Mucosa of stomach (tissue), 1 donor: ENCODE measurements around the gene ATG16L1.

Experiments
- H3K27me3 ChIP-seq: one replicate; pipeline ENCODE4 v1.7.0; 2013; ENCODE audit warnings: mild to moderate bottlenecking, low read length; ENCODE audit not compliant: control insufficient read depth, insufficient read depth
- H3K36me3 ChIP-seq: one replicate; pipeline ENCODE4 v1.7.0; 2013; ENCODE audit warnings: low read length; ENCODE audit not compliant: control insufficient read depth, insufficient read depth
- H3K4me1 ChIP-seq: one replicate; pipeline ENCODE4 v1.7.0; 2013; ENCODE audit warnings: mild to moderate bottlenecking, low read length; ENCODE audit not compliant: control insufficient read depth, insufficient read depth
- H3K4me3 ChIP-seq: one replicate; pipeline ENCODE4 v1.7.0; 2013; ENCODE audit warnings: low read length
- H3K9ac ChIP-seq: one replicate; pipeline ENCODE4 v1.7.0; 2013; ENCODE audit warnings: mild to moderate bottlenecking, low read length, moderate library complexity
- H3K9me3 ChIP-seq: one replicate; pipeline ENCODE4 v1.7.0; 2013; ENCODE audit warnings: mild to moderate bottlenecking, low read length, moderate library complexity; ENCODE audit not compliant: control insufficient read depth
- donor health status: Pancreatic carcinoma.

Gene ATG16L1

DNA sequence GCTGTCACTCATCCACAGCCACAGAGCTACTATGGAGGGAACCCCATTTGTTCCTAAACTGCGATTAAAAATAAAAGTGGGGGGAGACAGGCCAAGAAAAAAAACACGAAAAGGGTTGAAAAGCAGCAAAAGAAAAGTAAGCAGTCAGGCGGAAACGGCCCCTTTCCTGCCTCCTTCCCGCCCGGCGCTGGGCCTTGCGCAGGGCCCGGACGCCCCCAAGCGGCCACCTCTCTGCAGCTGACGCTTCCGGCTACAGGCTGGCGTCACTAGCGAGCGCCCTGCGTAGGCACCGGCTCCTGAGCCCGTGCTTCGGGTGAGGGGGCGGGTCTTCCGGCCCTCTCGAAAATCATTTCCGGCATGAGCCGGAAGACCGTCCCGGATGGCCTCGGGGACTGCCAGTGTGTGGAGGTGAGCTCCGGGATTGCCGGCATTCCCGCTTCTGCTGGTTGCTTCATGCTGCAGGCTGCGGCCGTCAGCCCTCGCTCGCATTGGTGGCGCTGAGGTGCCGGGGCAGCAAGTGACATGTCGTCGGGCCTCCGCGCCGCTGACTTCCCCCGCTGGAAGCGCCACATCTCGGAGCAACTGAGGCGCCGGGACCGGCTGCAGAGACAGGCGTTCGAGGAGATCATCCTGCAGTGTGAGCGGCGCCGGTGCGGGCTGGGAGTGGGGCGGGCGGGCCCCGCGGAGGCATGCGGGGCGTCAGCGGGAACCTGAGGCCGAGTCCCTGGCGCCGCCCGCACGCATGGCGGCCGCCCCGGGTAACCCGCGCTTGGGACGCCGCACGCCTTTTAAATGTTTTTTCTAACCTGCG, at the start of gene ATG16L1:
Gene ATG16L1 (plus strand): TSS at position 368 of the 811 bp plus-strand sequence. CDS start 155 bp downstream, at position 523.
- H3K36me3 ChIP-seq: no peaks in the 10 kb centered on the region
- H3K4me1 ChIP-seq: peaks cover 7% of the 10 kb centered on the region
- H3K9ac ChIP-seq: peak within 1 kb of the TSS; percentile 75
- no peaks in the 10 kb centered on the region for H3K9me3 ChIP-seq
- H3K4me3 ChIP-seq: peak within 1 kb of the TSS; percentile 62
- no peaks in the 10 kb centered on the region for H3K27me3 ChIP-seq

DNA sequence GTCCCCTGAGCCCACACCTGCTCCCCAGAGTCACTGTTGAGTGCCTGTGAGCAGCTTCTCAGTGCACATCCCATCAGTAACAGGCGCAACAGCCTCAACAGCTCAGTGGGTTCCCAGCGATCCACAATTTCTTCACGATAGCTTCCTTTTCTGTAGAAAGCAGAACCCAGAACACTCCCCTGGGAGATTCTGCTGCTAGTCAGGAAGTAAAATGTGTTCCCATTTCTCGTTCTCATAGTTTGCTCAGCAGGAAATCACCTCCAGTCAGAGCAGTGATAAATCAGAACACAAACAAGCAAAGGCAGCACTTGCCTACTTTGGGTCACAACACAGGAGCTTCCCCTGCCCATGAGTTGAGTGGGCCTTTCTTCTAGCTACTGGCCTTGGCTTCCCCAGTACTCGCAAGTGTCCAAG, 48.9 kb upstream of the ATG16L1 start:
- Histone ChIP-seq H3K9me3 (no peaks in the 10 kb centered on the region), H3K36me3 (no peaks in the 10 kb centered on the region), H3K27me3 (no peaks in the 10 kb centered on the region), H3K4me1 (no peaks in the 10 kb centered on the region), H3K9ac (no peak overlapping the region), H3K4me3 (no peak overlapping the region)

DNA sequence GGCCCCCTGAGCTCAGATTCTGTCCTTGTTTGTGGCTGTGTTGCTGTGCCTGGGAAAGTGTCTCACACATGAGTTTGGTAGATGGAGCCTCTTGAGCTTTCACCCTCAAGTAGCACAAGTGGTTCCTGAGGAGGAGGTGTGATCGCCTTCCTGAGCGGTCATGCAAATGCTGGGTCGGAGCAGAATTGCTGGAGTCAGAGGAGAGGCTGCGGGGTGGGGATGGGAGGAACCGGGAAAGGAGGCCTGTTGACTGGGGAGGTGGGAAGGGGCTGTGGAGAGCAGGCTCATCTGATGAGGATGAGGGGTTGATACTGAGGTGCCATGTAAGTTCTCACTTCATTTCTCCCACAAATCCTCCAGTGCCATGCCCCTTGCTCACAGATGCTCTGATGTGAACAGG, 48.4 kb upstream of the ATG16L1 start:
- Histone ChIP-seq H3K36me3 (no peaks in the 10 kb centered on the region), H3K9me3 (no peaks in the 10 kb centered on the region), H3K4me1 (no peaks in the 10 kb centered on the region)

DNA sequence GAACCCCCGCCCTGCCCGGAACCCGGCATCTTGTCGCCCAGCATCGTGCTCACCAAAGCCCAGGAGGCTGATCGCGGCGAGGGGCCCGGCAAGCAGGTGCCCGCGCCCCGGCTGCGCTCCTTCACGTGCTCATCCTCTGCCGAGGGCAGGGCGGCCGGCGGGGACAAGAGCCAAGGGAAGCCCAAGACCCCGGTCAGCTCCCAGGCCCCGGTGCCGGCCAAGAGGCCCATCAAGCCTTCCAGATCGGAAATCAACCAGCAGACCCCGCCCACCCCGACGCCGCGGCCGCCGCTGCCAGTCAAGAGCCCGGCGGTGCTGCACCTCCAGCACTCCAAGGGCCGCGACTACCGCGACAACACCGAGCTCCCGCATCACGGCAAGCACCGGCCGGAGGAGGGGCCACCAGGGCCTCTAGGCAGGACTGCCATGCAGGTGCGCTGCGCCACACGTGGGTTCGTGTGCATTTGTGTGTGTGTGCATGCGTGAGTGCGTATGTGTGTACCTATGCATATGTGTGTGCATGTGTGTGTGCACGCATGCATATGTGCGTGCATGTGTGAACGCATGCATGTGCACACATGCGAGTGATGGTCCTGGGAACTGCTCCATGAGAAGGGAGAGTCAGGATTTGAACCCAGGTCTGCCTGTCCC, 47.1 kb upstream of the ATG16L1 start:
- Histone ChIP-seq H3K4me1 (no peaks in the 10 kb centered on the region), H3K9ac (no peak overlapping the region), H3K36me3 (no peaks in the 10 kb centered on the region), H3K27me3 (no peaks in the 10 kb centered on the region), H3K9me3 (no peaks in the 10 kb centered on the region), H3K4me3 (no peak overlapping the region)

More for the DNA sequence above, 48.4 kb upstream of the ATG16L1 start:
- Histone ChIP-seq H3K4me3 (no peak overlapping the region), H3K9ac (no peak overlapping the region), H3K27me3 (no peaks in the 10 kb centered on the region)

DNA sequence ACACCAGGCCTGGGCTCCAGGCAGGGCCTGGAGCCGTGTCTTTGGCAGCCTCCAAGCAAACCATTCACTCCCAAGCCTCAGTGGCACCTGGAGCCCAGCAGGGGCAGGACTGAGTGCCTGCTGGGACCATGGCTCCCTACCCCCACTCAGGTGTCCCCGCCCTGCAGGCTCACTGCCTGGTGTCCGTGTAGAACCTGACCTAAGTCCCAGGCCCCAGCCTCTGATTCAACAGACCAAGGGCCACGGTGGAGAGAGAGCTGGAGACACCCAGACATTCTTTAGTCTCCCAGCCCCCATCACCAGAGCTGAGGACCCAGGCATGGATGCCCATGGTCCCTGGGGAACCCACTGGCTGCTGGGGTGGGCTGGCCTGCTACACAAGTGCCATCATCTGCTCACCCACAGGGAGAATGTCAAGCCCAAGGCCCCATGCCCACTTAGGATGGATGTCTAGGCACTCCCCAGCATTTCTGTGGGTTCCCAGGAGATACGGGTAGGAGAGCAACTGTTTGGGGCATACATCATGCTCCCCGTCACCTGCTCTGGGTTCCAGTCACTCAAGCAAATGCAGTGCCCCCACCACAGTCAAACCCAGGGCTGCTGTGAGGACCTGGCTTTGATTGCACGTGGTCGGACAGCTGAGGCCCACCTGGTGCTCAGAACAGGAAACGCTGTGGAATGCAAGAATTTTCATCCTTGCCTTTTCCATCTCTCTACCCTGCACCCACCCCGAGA, 42.9 kb upstream of the ATG16L1 start:
- H3K4me1 ChIP-seq: peaks cover 13% of the 10 kb centered on the region
- no peak overlapping the region for H3K4me3 ChIP-seq
- no peak overlapping the region for H3K9ac ChIP-seq
- no peaks in the 10 kb centered on the region for H3K27me3 ChIP-seq
- no peaks in the 10 kb centered on the region for H3K36me3 ChIP-seq
- no peaks in the 10 kb centered on the region for H3K9me3 ChIP-seq

DNA sequence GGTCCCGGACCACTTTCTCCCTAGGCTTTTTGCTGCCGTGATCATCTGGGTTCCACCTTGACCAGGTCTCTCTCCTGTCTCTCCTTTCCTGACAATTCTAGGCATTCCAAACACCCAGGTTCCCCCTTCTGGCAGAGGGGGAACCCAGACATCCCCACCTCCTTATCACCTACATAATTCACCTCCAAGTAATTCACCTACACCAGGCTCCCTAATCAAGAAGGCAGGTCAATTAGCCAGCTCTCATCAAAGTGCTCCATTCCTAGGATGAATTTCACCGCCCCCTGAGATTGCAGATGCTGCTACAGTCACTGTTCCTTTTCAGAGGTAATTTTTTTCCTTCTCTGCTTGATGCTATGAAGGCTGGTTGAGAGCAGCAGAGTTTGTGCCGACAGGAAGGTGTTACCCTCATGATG, 42.3 kb upstream of the ATG16L1 start:
- no peaks in the 10 kb centered on the region for H3K36me3 ChIP-seq
- no peaks in the 10 kb centered on the region for H3K27me3 ChIP-seq
- no peak overlapping the region for H3K9ac ChIP-seq
- H3K9me3 ChIP-seq: no peaks in the 10 kb centered on the region
- no peak overlapping the region for H3K4me3 ChIP-seq
- H3K4me1 ChIP-seq: peaks cover 13% of the 10 kb centered on the region

DNA sequence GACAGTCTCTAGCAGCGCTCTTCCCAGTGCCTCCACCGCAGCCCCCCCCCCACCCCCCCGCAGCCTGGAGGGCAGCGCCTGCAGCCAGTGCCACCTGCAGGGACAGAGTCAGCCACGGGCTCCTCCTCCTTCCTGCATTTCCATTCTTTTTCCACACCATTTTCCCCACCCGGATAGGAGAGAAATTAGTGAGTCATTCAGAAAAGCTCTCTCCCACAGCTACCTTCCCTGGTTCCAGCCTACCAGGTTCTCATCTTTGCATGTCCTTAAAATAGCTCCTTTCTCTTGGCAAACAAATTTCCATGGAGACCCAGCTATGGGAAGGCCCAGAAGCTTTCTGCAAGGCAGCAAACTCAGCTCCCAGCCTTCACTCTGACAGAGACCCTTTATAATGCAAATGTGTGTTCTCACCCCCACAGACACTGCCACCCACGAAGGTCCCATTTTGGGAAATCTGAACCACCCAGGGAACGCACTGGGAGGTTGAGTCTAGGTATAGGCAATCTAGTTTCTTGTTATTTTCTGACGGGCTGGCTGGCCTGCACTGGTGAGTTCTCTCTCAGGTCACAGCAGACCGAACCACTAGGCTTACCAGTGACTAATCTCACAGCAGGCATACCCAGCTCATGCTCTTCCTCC, 41.8 kb upstream of the ATG16L1 start:
- Histone ChIP-seq H3K27me3 (no peaks in the 10 kb centered on the region), H3K9ac (no peak overlapping the region), H3K9me3 (no peaks in the 10 kb centered on the region), H3K4me3 (no peak overlapping the region), H3K36me3 (no peaks in the 10 kb centered on the region), H3K4me1 (peaks cover 13% of the 10 kb centered on the region)

DNA sequence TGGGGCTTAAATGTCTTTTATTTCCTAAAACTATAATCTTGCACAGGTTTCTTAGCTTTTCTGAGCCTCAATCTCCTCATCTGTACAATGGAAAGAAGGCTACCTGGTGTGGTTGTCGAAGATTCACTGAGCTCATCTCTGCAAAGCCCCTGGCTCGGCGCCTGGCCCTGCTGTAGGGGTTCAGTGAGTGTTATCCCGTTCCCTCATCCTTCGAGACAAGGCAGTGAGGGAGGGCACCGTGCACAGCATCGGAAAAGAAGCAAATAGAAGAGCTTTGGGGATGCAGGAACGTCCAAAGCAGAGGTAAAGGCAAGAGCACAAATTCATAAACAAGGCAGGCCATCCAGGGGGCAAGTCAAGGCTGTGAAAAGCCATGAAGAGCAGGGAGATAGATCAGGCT, 41.2 kb upstream of the ATG16L1 start:
- H3K4me3 ChIP-seq: no peak overlapping the region
- H3K27me3 ChIP-seq: no peaks in the 10 kb centered on the region
- H3K4me1 ChIP-seq: peaks cover 13% of the 10 kb centered on the region
- no peaks in the 10 kb centered on the region for H3K9me3 ChIP-seq
- no peaks in the 10 kb centered on the region for H3K36me3 ChIP-seq
- no peak overlapping the region for H3K9ac ChIP-seq

DNA sequence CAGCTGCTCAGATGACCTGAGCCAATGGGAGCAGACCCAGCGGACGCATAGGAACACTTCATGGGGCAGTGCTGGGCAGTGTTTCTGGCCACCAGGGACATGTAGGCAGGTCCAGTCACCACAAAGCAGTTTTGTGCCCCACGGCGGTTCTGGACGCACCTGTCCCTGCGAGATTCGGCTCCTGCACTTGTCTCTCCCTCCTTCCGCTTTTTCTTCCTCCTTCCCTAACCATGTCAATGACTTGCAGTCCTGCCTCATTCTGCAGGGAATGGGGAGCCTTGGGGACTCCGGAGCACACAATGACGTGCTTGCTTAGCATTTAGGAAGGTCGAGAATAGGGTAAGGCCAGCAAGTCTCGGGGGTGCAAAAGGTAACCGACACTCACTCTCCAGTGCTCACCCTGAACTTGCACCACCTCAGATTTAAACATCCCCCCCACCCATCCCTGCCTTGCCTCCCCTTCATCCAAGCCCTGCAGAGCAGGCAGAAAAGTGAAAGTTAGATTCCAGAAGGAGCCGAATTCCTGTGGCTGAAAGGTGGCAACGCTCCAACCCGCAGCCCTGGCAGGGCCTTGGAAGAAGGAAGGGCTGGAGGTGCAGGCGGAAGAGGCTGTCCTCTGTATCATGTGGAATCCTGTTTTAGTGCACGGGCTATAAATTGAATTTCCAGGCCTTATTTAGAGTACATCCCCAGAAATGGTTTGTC, 40.5 kb upstream of the ATG16L1 start:
- Histone ChIP-seq H3K9me3 (no peaks in the 10 kb centered on the region), H3K36me3 (no peaks in the 10 kb centered on the region), H3K9ac (no peak overlapping the region), H3K27me3 (no peaks in the 10 kb centered on the region), H3K4me1 (peaks cover 13% of the 10 kb centered on the region), H3K4me3 (no peak overlapping the region)

DNA sequence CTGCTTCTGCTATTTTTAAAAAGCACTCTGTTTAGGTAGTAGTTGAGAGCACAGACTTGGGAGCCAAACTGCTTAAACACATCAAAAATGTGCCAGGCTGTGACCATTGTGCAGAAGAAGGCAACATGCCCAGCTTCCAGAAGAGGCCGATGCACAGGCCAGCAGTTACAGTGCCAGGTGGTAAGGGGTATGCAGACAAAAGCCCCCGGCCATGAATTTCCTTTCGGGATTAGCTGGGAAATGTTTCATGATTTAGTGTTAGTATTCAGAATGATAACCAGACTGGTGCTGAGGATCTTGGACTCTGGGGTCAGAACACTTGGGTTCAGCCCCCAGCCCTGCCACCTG, 40.0 kb upstream of the ATG16L1 start:
- no peaks in the 10 kb centered on the region for H3K9me3 ChIP-seq
- peaks cover 13% of the 10 kb centered on the region for H3K4me1 ChIP-seq
- H3K4me3 ChIP-seq: no peak overlapping the region
- H3K9ac ChIP-seq: no peak overlapping the region
- no peaks in the 10 kb centered on the region for H3K36me3 ChIP-seq
- H3K27me3 ChIP-seq: no peaks in the 10 kb centered on the region

DNA sequence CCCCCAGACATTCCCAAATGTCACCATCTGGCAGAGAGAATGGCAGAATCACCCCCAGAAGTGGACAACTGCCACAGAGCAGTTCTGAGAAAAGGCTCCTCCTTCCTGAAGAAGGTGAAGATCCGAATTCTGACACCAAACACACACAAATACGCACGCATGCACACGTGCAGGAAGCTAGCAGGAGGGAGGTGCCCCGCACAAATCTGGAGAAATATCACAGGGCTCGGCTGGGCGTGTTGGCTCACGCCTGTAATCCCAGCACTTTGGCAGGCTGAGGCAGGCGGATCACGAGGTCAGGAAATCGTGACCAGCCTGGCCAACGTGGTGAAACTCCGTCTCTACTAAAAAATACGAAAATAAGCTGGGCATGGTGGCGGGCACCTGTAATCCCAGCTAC, 38.5 kb upstream of the ATG16L1 start:
- no peak overlapping the region for H3K9ac ChIP-seq

More for the DNA sequence above, 38.5 kb upstream of the ATG16L1 start:
- Histone ChIP-seq H3K4me3 (no peak overlapping the region), H3K36me3 (no peaks in the 10 kb centered on the region), H3K27me3 (no peaks in the 10 kb centered on the region), H3K9me3 (no peaks in the 10 kb centered on the region), H3K4me1 (peaks cover 13% of the 10 kb centered on the region)
